ENCODE results near the gene ATP8B2.
"Not testable (repeated sequence)": the region's sequence is repeated elsewhere in the genome, so short reads cannot be mapped to it uniquely, and the experiment has no call there.

ATP8B2 gene

GRCh38 chr1:154324669-154325582 lies at the start of gene ATP8B2:
TSS of gene ATP8B2 (plus strand) at chr1:154325525. CDS start at chr1:154328142, 2,617 bp downstream.
- DNase-seq = peak; percentile 90

- no peak for DNase-seq
These were observed 48.5 kb upstream of the ATP8B2 start for GRCh38 chr1:154276797-154277196.

GRCh38 chr1:154287591-154287990 lies 37.7 kb upstream of the ATP8B2 start:
- DNase-seq = not testable (repeated sequence)

- no peak for DNase-seq
These were observed 36.7 kb upstream of the ATP8B2 start for GRCh38 chr1:154288661-154289060.

GRCh38 chr1:154290921-154291320 lies 34.4 kb upstream of the ATP8B2 start:
- DNase-seq = peak; percentile 7

GRCh38 chr1:154295408-154296235 lies 29.7 kb upstream of the ATP8B2 start:
- DNase-seq = no peak

- DNase-seq = no peak
These were observed 23.7 kb upstream of the ATP8B2 start for GRCh38 chr1:154301582-154301981.

GRCh38 chr1:154304664-154305337 lies 20.5 kb upstream of the ATP8B2 start:
- no peak for DNase-seq

- no peak for DNase-seq
These were observed 19.2 kb upstream of the ATP8B2 start for GRCh38 chr1:154306151-154306550.

- DNase-seq = not testable (repeated sequence)
These were observed 17.6 kb upstream of the ATP8B2 start for GRCh38 chr1:154307670-154308270.

- DNase-seq = not testable (repeated sequence)
These were observed 16.2 kb upstream of the ATP8B2 start for GRCh38 chr1:154309136-154309535.

- DNase-seq = not testable (repeated sequence)
These were observed 12.9 kb upstream of the ATP8B2 start for GRCh38 chr1:154312229-154313065.

GRCh38 chr1:154313066-154313356 lies 12.3 kb upstream of the ATP8B2 start:
- no peak for DNase-seq

- DNase-seq = not testable (repeated sequence)
These were observed 11.1 kb upstream of the ATP8B2 start for GRCh38 chr1:154314226-154314625.

- no peak for DNase-seq
These were observed 8.6 kb upstream of the ATP8B2 start for GRCh38 chr1:154316704-154317103.

- no peak for DNase-seq
These were observed 6.9 kb upstream of the ATP8B2 start for GRCh38 chr1:154318386-154318785.

- DNase-seq = no peak
These were observed 4.3 kb upstream of the ATP8B2 start, which contains the start of gene AQP10 for GRCh38 chr1:154320882-154321608. TSS of gene AQP10 (plus strand) at chr1:154321093. CDS start at chr1:154321156, 63 bp downstream.

- not testable (repeated sequence) for DNase-seq
These were observed 3.8 kb upstream of the ATP8B2 start for GRCh38 chr1:154321609-154321934.

GRCh38 chr1:154323493-154323892 lies 1.8 kb upstream of the ATP8B2 start:
- DNase-seq = no peak

- no peak for DNase-seq
These were observed 1.1 kb upstream of the ATP8B2 start for GRCh38 chr1:154324241-154324640.
